ENCODE measurements around the gene ULK4.
A peak's percentile ranks its signal among the peaks of the same experiment; 100 is the strongest.
"Not testable (repeated sequence)": the region's sequence is repeated elsewhere in the genome, so short reads cannot be mapped to it uniquely, and the experiment has no call there.

Gene ULK4

DNA sequence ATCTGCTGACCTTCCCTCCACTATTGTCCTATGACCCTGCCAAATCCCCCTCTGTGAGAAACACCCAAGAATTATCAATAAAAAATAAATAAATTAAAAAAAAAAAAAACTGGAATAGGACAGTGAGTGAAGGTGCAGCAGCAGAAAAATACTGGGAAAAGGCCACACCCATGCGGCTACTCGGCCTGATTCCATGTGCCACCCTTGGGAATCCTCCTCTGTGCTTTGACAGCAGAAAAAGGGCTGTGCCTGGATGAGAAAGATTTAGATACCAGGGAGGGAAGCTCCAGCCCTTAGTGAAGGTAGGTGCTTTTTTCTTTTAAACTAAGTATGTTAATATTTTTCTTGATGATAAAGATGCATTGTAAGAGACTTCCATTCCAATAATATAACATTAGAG, 654.8 kb downstream of the ULK4 start:
- DNase-seq (ENCODE audit: low read depth) = no peak

- peak; percentile 1 for DNase-seq (ENCODE audit: low read depth)
Observed at GRCh38 chr3:41304593-41304992, 657.3 kb downstream of the ULK4 start.

- no peak for DNase-seq (ENCODE audit: low read depth)
Observed at GRCh38 chr3:41302295-41302694, 659.6 kb downstream of the ULK4 start.

DNA sequence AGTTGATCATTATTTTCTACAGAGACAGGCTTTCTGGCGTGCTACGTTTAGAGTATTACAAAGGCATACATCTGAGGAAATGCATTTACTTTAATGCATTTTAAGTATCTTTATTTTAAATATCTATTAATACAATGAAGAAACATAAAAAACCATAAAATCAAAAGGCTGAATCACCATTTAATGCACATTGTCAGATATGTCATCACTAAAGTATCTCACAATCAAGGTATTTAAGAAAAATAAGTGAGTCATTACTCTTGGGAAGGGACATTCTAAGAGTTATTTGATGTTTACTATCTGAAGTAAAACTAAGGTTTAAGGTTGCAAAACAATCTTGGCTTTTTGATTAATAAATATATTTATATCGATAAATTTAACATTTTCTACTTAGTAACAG, 660.4 kb downstream of the ULK4 start:
- DNase-seq (ENCODE audit: low read depth) = peak; percentile 30

- no peak for DNase-seq (ENCODE audit: low read depth)
Observed at GRCh38 chr3:41299036-41299435, 662.9 kb downstream of the ULK4 start.

DNA sequence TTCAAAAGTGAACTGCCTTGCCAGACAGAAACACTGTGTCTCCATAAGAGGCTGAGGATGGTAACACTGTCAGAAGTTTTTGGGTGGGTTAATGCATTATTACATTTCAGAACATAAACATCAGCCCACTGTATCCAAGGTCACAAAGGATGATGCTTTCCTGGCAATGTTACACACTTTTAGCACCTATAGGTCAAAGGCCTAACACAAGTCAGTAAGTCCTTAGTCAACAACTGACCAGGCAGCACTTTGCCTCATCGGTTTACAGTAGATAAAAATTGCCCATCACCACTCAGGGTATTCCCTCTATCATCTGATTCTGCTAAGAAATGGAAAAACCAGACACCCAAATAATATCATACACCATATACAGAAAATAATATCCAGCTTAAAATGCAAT, 664.2 kb downstream of the ULK4 start:
- no peak for DNase-seq (ENCODE audit: low read depth)

- no peak for DNase-seq (ENCODE audit: low read depth)
Observed at GRCh38 chr3:41296556-41296955, 665.3 kb downstream of the ULK4 start.

DNA sequence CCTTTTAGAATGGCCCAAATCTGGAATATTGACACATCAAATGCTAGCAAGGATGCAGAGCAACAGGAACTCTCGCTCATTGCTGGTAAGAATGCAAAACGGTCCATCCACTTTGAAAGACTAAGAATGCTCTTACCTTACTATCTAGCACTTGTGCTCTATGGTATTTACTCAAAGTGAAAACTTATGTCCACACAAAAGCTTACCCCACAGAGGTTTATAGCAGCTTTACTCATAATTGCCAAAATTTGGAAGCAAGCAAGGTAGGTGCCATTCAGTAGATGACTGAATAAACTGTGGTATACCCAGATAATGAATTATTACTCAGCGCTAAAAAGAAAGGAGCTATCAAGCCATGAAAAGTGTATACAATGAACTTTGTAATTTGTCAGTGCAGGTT, 666.2 kb downstream of the ULK4 start:
- DNase-seq (ENCODE audit: low read depth) = no peak

GRCh38 chr3:41293169-41293681, 668.7 kb downstream of the ULK4 start:
- DNase-seq (ENCODE audit: low read depth) = no peak

DNA sequence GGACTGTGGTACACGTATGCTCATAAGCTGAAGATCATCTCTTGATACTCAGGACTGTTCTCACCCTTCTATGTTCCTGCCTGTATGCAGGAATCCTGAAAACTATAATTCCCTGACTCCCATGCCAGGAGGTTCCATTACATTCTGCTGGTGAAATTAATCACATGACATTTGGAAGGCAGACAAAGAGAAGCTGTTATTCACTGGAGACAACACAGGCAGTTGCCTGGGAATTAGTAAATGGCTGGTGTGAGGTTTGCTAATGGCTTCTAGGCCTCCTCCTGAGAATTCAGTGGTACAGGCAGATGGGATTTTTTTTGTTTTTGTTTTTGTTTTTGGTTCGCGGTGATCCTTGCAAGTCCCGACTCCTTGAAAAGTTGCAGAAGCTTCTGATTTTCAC, 671.2 kb downstream of the ULK4 start:
- DNase-seq (ENCODE audit: low read depth) = no peak

- no peak for DNase-seq (ENCODE audit: low read depth)
Observed at GRCh38 chr3:41290306-41290705, 671.6 kb downstream of the ULK4 start.

DNA sequence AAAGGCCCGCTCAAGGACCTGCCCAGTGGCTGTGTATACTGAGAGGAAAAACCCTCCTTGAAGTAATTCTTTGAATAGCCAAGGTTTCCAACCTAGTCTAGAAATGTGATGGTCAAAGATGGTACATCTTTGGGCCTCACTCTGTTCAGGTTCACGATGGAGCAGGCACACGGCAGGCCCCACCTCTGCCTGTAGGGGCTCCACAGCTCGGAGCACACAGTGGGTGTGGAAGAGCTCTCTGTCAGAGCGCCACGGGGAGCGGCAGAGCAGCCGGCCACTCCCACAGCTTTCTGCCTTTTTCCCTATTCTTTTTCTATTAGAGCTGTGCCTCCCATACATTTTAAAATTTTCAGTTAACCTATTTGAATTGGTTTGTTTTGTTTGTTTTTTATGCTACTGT, 673.1 kb downstream of the ULK4 start:
- DNase-seq (ENCODE audit: low read depth) = no peak

DNA sequence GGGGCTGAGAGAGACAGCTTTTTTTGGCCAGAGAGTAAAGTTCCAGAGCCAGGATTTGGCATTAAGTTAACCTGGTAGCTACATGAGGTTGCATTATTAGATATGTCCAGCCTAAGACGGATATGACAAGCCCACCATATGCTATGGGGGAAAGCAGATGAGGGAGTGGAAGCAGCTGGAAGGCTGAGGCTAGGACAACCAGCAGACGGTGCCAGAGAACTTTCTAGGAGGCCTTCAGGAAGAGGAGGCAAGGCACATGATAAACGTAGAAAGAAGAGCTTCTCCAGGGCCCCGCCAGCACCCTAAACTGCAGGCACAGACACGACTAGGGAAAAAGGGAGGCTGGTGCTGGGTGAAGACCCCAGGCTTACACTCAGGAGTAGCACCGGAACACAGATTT, 675.6 kb downstream of the ULK4 start:
- DNase-seq (ENCODE audit: low read depth) = no peak

DNA sequence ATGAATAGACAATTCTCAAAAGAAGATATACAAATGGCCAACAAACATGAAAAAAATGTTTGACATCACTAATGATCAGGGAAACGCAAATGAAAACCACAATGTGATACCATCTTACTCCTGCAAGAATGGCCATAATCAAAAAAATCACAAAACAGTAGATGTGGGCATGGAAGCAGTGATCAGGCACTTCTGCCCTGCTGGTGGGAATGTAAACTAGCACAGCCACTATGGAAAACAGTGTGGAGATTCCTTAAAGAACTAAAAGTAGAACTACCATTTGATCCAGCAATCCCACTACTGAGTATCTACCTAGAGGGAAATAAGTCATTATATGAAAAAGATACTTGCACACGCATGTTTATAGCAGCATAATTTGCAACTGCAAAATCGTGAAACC, 677.0 kb downstream of the ULK4 start:
- not testable (repeated sequence) for DNase-seq (ENCODE audit: low read depth)

GRCh38 chr3:41277790-41278465, 684.0 kb downstream of the ULK4 start:
- no peak for DNase-seq (ENCODE audit: low read depth)

DNA sequence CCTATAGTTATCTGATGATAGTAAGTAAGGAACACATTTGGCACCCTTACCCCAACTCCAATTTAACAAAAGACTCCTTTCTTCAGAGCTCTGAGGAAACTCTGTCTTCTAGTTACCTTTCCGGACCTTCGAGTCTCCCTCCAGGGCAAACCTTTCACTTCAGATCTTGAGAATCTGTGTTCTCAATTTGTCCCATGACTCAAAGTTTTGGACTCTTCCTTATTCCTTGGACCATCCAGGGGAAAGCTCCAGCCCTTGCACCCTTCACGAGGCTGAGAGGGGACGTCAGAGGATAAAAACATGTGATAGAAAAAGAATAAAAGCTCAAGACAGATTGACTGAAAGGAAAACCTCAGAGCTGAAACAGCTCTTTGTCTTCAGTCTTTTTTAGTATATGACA, 685.7 kb downstream of the ULK4 start:
- DNase-seq (ENCODE audit: low read depth) = no peak

- DNase-seq (ENCODE audit: low read depth) = peak; percentile 57
Observed at GRCh38 chr3:41274944-41275668, 686.8 kb downstream of the ULK4 start.

GRCh38 chr3:41272667-41273066, 689.2 kb downstream of the ULK4 start:
- DNase-seq (ENCODE audit: low read depth) = no peak

DNA sequence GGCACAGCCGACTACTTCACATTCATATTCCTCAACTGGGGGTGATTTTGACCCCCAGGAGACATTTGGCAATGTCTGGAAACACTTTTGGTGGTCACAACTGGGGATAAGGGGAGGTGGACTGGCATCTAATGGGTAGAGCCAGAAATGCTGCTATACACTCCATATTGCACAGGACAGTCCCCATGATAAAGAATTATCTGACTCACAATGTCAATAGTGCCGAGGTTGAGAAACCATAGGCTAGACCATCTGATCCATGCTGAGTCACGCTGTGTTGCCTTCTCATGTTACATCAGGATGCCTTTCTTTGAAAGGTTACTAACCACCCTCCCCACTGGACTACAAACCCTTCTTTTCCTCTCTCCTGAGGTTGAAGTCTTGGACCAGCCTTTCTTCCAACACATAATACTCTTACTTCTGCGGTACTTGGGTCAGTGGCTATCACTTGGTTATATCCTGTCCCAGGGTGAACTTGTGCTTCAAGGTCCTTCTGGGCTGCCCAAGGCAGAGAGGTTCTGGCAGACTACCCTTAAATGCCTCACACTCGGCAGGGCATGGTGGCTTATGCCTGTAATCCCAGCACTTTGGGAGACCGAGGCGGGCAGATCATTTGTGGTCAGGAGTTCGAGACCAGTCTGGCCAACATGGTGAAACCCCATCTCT, 693.8 kb downstream of the ULK4 start:
- peak; percentile 95 for DNase-seq (ENCODE audit: low read depth)

GRCh38 chr3:41265823-41266273, 696.1 kb downstream of the ULK4 start:
- DNase-seq (ENCODE audit: low read depth) = peak; percentile 69

DNA sequence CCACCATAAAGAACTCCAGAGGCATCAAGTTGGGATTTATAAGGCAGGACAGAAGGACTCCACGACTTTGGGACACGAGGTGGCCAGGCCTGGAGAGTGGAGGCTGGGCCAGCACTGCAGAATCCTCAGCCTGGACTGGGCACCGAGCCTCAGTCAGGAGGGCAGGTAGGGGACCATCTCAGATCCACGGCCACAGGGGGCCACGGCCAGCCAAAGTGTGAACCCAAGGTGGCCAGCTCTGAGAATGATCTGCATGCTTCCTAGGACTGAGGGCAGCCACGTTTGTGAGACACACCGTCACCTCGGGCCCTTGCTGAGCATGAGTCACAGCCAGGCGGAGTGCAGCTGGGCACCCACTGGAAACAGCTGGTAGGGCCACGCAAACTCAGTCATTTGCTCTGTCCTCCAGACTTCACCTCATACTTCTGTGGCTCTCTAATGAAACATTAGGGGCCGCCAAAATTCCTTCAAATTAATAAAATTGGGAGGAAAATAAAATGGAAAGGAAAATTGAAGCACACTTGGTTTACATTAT, 696.8 kb downstream of the ULK4 start:
- peak; percentile 47 for DNase-seq (ENCODE audit: low read depth)

- no peak for DNase-seq (ENCODE audit: low read depth)
Observed at GRCh38 chr3:41260063-41260450, 701.8 kb downstream of the ULK4 start.
